GM21825 (cell line): ENCODE measurements around the gene CCDC85C.
A peak's percentile ranks its signal among the peaks of the same experiment; 100 is the strongest.

Experiments used
- ATAC-seq: cut with Tn5 transposase; IDR thresholded peaks from one replicate; pipeline ENCODE4 v1.9.1; 2021; ENCODE audit warnings: mild to moderate bottlenecking, moderate library complexity; ENCODE audit not compliant: unreplicated experiment

CCDC85C gene

GRCh38 chr14:99481745-99482099 lies 122.3 kb downstream of the CCDC85C start:
- ATAC-seq = no peak

GRCh38 chr14:99480917-99481744 lies 122.9 kb downstream of the CCDC85C start, which contains the start of gene CCNK:
CCNK (plus strand) TSS chr14:99481409; CDS start chr14:99492678, 11,269 bp downstream.
- peak; percentile 84 for ATAC-seq

GRCh38 chr14:99479906-99480869 lies 123.8 kb downstream of the CCDC85C start, which contains the start of gene SETD3:
SETD3 (minus strand) TSS chr14:99480859; CDS start chr14:99465805, 15,054 bp downstream.
- peak; percentile 6 for ATAC-seq

GRCh38 chr14:99479160-99479905 lies 124.7 kb downstream of the CCDC85C start:
- ATAC-seq = no peak

DNA sequence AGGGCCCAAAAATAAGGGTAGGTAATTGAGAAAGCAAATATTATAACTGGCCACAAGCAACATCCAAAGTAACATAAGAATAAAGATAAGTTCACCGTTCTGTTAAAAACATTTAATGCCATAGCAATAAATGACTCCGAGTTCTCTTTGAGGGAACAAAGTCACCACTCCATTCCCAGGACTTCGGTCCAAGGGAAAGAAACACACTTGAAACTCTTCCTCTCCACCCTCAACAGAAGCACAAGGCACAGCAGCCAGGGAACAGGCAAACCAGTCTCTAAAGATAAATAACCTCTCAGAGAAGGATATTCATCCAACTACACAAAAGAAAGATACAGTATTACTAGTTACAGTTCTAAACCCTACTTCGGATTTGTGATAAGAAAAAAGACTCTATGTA lies 125.9 kb downstream of the CCDC85C start:
- ATAC-seq = no peak

- no peak for ATAC-seq
Measured at GRCh38 chr14:99476864-99477263, 127.1 kb downstream of the CCDC85C start.

DNA sequence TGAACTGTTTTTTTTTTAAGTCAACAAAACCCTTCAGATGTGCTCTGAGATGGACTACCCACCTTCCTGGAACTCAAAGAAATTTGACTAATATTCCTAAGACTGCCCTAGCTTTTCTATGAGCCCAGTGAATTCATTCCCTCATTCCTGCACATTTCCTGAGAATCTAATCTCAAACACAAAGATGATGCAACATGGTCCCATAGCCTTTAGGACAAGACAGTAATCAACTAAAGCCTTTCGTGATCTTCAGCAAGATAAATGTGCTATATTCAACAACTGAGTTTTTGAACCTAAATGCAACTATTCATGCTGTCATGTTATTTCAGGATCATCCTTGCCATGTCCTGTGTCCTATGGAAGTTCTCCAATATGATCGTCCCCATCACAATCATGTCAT lies 128.3 kb downstream of the CCDC85C start:
- ATAC-seq = no peak

GRCh38 chr14:99475179-99475578 lies 128.8 kb downstream of the CCDC85C start:
- no peak for ATAC-seq

- ATAC-seq = no peak
Measured at GRCh38 chr14:99473458-99473857, 130.5 kb downstream of the CCDC85C start.

GRCh38 chr14:99472937-99473336 lies 131.1 kb downstream of the CCDC85C start:
- ATAC-seq = no peak

DNA sequence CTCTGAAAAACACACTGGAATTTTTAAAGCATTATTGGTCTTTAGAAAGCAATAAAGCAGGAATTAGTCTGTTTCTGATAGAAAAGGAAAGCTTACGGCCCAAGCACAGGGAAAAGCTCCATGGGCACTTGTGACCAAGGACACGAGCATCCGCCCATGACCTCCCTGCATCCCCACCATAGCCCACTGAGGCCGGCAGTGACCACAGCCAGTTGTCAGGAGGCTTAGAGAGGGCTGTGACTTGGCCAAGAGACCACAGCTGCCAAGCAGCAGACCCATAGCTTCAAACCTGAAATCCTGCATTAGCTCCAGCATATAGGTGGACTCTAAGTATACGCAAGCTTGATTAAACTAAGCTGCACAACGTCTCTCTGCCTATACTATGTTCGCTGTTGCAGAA lies 132.3 kb downstream of the CCDC85C start:
- no peak for ATAC-seq

GRCh38 chr14:99468836-99469592 lies 135.0 kb downstream of the CCDC85C start:
- ATAC-seq = no peak

DNA sequence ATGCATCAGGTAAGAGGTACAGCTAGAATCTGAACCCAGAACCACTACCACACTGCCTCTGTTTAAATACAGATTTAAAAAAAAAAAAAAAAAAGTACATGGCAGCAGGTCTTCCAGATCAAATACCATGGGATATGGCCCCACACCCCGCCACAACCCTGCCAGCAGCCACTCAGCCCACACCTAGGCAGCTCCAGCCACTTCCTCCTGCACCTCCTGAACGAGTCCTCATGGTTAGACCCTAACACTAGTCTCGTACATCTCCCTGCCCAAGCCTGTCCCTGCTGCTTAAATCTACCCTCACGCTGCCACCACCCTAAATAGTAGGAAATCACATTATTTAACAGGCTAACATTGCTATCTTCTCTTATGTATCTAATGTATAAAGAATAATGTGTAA lies 135.9 kb downstream of the CCDC85C start:
- no peak for ATAC-seq

DNA sequence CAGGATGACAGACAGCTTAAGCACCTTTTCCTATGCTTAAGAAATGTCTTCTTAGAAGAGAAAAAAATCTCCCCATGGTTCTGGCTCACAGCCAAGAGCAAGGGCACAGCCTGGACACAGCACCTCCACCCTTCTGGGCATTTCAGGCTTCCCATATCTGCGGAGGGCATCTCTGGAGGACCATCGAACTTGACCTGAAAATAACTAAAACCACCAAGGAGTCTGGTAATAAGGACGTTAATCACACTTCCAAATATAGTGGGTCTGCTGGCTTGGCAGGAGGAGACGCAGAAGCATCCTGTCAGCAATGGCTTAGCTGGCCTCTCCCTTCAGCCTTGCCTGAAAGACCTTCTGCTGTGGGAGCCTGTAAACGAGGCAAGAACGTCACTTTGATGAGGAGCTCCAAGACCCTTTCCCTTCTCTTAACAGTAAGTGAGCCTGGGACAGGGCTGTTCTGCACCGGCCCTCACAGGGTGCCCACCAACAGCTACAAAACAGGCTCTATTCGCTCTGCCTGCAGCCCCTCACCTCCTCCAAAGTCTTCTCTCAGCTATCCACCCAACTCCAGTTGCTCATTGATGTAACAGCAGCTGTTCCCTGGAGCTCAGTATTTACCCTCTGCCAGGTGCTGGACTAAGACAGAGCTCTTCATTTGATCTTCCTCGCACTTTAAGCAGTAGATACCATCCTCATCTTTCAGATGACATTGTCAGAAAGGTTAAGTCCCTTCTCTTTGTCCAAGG lies 136.5 kb downstream of the CCDC85C start:
- ATAC-seq = no peak

GRCh38 chr14:99466758-99467157 lies 137.2 kb downstream of the CCDC85C start:
- no peak for ATAC-seq

DNA sequence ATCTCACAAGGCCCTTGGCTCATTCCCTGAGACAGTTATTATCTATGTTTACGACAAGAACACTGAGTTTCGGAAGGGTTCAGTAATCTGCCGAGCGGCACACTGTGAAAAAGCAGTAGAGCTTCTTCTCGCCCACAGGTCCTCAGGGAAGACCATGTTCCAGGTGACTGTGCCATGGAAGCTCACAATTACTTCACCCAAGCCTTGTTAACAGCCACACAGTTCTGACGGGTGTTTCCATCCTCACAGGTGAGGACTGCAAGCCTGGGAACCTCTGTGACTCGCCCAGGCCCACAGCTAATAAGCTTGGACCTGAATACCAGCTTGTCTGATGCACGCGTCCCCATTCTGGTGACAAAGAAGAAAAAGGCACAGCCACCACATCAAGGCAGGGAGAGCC lies 138.7 kb downstream of the CCDC85C start:
- no peak for ATAC-seq

DNA sequence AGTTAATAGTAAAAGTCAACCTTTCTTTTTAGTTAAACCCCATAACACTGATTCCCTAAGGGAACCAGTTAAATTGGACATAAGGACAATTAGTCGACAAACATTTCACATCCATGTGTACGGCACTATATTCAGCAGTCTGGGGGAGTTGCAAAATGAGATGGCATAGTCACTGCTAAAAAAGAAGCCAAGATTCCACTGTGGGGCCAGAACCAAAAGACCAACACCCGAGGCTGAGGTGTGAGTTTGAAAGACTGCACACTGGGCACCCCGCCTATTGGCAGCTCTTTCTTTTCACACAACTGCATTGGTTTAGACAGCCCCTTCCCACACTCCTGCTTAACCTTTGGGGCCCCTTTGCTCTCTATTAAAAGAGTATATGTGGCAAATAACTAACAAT lies 140.0 kb downstream of the CCDC85C start:
- ATAC-seq = no peak

DNA sequence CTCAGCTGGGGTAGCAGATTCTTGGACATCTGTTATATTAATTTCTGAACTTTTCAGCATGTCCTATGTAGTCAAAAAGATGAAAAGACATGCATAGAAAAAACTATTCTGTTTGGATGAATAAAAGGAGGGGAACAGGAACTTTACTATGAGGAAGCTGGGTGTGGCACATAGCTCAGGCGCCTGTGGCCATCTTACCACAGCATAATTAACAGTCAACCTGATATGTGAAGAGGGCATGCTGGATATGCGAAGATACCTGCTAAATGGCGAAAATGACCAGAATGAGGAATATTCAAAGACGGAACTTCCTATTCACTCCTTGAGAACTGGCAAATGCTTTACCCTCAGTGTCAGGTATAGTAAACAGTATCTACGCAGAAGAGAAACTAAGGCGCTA lies 141.8 kb downstream of the CCDC85C start:
- no peak for ATAC-seq

GRCh38 chr14:99461411-99462085 lies 142.5 kb downstream of the CCDC85C start:
- no peak for ATAC-seq
